ENCODE measurements around the gene MEDAG. TPM values are rescaled to one million over a fixed set of nuclear protein-coding genes. Genes with fewer than 3 reads are reported as not detected.

MEDAG gene
- total RNA-seq, 2 donors from 2014 or later = 163 to 634 TPM

GRCh38 chr13:30870049-30870884 is 35.8 kb upstream of the MEDAG start:
- Histone ChIP-seq H3K27ac (peak overlapping the region; percentile 93 to 94), H3K4me3 (peak overlapping the region; percentile 7), H3K4me1 (ENCODE audit: control insufficient read depth in 1 of 2, low read depth in 2 of 2) (peaks cover 37 to 79% of the 10 kb centered on the region in 2 donors), H3K27me3 (replicated peaks; ENCODE audit: insufficient read depth) (no peaks in the 10 kb centered on the region), H3K9me3 (no peaks in the 10 kb centered on the region), H3K36me3 (no peaks in the 10 kb centered on the region)
- peak; percentile 63 for ATAC-seq (ENCODE audit: insufficient number of reproducible peaks, low FRiP score, low read depth)
- peak; percentile 54 for DNase-seq (ENCODE audit: low spot score)
- TF ChIP-seq, protein P1, sequence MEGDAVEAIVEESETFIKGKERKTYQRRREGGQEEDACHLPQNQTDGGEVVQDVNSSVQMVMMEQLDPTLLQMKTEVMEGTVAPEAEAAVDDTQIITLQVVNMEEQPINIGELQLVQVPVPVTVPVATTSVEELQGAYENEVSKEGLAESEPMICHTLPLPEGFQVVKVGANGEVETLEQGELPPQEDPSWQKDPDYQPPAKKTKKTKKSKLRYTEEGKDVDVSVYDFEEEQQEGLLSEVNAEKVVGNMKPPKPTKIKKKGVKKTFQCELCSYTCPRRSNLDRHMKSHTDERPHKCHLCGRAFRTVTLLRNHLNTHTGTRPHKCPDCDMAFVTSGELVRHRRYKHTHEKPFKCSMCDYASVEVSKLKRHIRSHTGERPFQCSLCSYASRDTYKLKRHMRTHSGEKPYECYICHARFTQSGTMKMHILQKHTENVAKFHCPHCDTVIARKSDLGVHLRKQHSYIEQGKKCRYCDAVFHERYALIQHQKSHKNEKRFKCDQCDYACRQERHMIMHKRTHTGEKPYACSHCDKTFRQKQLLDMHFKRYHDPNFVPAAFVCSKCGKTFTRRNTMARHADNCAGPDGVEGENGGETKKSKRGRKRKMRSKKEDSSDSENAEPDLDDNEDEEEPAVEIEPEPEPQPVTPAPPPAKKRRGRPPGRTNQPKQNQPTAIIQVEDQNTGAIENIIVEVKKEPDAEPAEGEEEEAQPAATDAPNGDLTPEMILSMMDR (IDR thresholded peaks at IDR 0.05) = no peak

DNA sequence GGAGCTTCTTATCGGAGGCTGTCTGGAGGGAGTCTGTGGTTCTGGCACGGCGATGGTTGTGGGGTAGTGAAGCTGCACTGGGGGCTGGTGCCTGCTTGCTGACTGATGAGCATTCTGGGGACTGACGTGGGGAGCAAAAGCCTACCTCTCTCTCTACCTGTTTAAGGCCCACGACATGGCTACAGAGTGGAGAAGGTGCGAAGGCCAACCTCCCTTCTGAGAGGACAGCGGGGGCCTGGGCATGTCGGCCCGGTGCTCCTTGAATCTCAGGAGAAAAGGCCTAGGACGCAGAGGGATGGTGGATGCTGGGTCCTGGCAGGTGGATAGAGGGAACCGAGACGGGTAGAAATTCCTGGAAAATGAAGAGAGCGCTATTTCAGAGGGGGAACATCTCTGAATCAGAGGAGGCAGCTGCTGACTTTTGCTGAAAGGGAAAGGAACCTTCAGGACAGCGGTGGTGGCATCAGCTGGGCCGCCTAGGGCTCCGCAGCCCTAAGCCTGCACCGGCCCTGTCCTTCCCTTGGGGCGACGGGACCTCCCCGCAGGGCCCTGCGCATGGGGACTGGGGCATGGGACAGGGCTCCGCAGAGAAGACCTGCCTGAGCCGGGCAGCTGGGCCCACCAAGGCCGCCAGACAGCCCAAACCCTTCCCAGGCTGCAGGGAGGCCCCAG is 35.0 kb upstream of the MEDAG start:
- Histone ChIP-seq H3K27ac (peak overlapping the region; percentile 93 to 94), H3K4me3 (no peak overlapping the region), H3K27me3 (replicated peaks; ENCODE audit: insufficient read depth) (no peaks in the 10 kb centered on the region), H3K36me3 (no peaks in the 10 kb centered on the region), H3K4me1 (ENCODE audit: control insufficient read depth in 1 of 2, low read depth in 2 of 2) (peaks cover 37 to 76% of the 10 kb centered on the region in 2 donors), H3K9me3 (no peaks in the 10 kb centered on the region)
- DNase-seq (ENCODE audit: low spot score) = no peak
- TF ChIP-seq, protein P1 (IDR thresholded peaks at IDR 0.05) = no peak
- no peak for ATAC-seq (ENCODE audit: insufficient number of reproducible peaks, low FRiP score, low read depth)

DNA sequence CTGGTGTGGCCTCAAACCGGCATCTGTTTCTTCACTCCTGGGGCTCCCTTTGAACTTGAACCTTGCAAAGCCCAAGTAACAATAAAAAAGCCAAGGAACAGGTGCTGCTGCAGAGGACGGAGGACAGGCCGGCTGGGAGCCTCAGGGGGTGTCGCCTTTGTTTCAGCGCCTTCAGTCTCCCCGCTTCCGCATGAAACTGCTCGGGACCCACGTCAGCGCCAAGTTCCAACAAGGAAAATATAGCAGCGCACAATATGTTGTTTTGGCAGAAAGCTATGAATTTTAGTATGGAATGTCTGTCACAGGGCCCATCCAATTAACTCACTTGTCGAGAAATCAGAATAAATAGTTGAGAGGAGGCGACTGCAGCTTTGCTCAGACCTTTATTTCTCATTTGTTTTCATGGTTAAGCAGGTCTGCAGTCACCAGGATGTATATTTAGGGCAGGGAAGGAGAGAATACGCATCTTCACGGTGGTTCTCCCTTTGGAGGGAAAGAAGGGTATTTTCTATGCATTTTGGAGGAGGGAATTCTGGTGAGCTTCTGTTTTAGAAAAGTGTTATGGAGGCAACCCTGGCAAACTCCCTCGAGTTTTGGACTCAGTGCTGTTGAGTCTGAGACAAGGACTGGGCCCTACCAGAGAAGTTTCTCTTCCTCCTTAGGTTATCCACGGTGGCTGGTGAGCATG is 34.3 kb upstream of the MEDAG start:
- Histone ChIP-seq H3K36me3 (no peaks in the 10 kb centered on the region), H3K27me3 (replicated peaks; ENCODE audit: insufficient read depth) (no peaks in the 10 kb centered on the region), H3K9me3 (no peaks in the 10 kb centered on the region), H3K4me1 (ENCODE audit: control insufficient read depth in 1 of 2, low read depth in 2 of 2) (peaks cover 40 to 80% of the 10 kb centered on the region in 2 donors), H3K4me3 (no peak overlapping the region), H3K27ac (peak overlapping the region; percentile 93 to 94)
- DNase-seq (ENCODE audit: low spot score) (no peak), ATAC-seq (ENCODE audit: insufficient number of reproducible peaks, low FRiP score, low read depth) (no peak)
- TF ChIP-seq, protein P1 (IDR thresholded peaks at IDR 0.05) = no peak

GRCh38 chr13:30872276-30872594 is 33.8 kb upstream of the MEDAG start:
- TF ChIP-seq, protein P1 (IDR thresholded peaks at IDR 0.05) = no peak

More at GRCh38 chr13:30872276-30872594, 33.8 kb upstream of the MEDAG start:
- peaks cover 40 to 84% of the 10 kb centered on the region in 2 donors for H3K4me1 ChIP-seq (ENCODE audit: control insufficient read depth in 1 of 2, low read depth in 2 of 2)
- ATAC-seq (ENCODE audit: insufficient number of reproducible peaks, low FRiP score, low read depth) (no peak), DNase-seq (ENCODE audit: low spot score) (no peak)
- H3K36me3 ChIP-seq = no peaks in the 10 kb centered on the region
- H3K27me3 ChIP-seq (replicated peaks; ENCODE audit: insufficient read depth) = no peaks in the 10 kb centered on the region
- H3K9me3 ChIP-seq = no peaks in the 10 kb centered on the region
- H3K27ac ChIP-seq = peak overlapping the region; percentile 93 to 94
- H3K4me3 ChIP-seq = no peak overlapping the region

Data from thoracic aorta (tissue), 2 donors.